ENCODE measurements around the gene ATG2A. TPM values are rescaled to one million over a fixed set of nuclear protein-coding genes. Genes with fewer than 3 reads are reported as not detected.

Gene ATG2A
- total and polyA plus RNA-seq, 9 of the 15 experiments (the other 6 are each of a cell fraction or from before 2014, with no cell fraction given), result 0.25 to 45.9 (median 5.2) TPM

DNA sequence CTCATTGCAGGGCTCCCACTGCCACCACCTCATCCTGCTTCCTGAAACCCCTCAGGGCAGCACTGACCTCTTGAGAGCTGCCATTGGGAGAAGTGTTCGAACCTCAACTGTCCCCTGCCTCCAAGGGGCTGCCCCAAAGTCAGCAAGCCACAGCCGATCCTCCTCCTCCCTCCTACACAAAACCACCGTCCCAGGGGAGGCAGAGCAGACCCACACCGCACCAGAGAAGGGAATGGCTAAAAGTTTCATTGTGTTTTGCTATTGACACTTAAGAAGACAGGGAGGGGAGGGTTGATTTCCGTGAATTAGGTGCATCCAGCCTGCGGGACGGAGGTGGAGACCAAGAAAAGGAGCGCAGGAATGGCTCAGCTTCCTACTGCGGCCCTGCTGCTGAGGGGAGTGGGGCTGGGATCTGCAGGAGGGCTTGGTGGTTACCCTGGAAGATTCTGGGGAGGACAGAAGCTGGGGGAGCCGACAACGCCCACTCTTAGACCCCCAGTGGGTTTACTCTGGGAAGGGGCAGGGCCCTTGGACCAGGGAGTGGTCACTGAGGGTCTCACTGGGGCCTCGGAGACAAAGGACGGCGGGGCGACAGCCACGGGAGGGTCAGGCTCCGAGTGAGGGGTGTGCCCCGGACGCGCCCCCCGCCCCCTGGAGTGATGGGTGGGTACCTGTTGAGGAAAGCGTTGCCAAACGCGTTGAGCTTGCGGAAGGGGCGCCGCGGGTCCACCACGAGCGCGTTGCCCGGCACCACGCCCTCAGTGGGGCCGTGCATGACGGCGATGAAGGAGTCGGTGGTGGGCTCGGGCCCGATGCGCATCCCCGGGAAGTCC lies 39.4 kb downstream of the ATG2A start (continued):
- TF ChIP-seq, protein P1, sequence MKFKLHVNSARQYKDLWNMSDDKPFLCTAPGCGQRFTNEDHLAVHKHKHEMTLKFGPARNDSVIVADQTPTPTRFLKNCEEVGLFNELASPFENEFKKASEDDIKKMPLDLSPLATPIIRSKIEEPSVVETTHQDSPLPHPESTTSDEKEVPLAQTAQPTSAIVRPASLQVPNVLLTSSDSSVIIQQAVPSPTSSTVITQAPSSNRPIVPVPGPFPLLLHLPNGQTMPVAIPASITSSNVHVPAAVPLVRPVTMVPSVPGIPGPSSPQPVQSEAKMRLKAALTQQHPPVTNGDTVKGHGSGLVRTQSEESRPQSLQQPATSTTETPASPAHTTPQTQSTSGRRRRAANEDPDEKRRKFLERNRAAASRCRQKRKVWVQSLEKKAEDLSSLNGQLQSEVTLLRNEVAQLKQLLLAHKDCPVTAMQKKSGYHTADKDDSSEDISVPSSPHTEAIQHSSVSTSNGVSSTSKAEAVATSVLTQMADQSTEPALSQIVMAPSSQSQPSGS (CRISPR knock-in tag; IDR thresholded peaks at IDR 0.05), result peak; percentile 31; the same call in 1 of the 2 replicates
- TF ChIP-seq FOXA3 (CRISPR knock-in tag; conservative IDR thresholded peaks at IDR 0.05 in 1 of 2, IDR thresholded peaks at IDR 0.05 in 1 of 2), result peak in 1 of 2 experiments; percentile 6; a peak in 1 of 4 replicates
- TF ChIP-seq NR1H2 (CRISPR knock-in tag; IDR thresholded peaks at IDR 0.05), result peak; percentile 86; the same call in 1 of the 2 replicates
- no peak for TF ChIP-seq KDM1A (IDR thresholded peaks at IDR 0.05)
- TF ChIP-seq SAP30 (IDR thresholded peaks at IDR 0.05; ENCODE audit: borderline replicate concordance, insufficient read depth, low read depth, low read length, poor library complexity, severe bottlenecking), result peak; percentile 90
- peak; percentile 32; the same call in 1 of the 2 replicates for TF ChIP-seq ELF2 (CRISPR knock-in tag; IDR thresholded peaks at IDR 0.05)
- TF ChIP-seq GABPB1 (CRISPR knock-in tag; IDR thresholded peaks at IDR 0.05), result no peak
- no peak for TF ChIP-seq MECOM (CRISPR knock-in tag; IDR thresholded peaks at IDR 0.05)
- peak; percentile 87 for TF ChIP-seq ZNF263 (CRISPR knock-in tag; IDR thresholded peaks at IDR 0.05; ENCODE audit: borderline replicate concordance)
- TF ChIP-seq, protein P2, sequence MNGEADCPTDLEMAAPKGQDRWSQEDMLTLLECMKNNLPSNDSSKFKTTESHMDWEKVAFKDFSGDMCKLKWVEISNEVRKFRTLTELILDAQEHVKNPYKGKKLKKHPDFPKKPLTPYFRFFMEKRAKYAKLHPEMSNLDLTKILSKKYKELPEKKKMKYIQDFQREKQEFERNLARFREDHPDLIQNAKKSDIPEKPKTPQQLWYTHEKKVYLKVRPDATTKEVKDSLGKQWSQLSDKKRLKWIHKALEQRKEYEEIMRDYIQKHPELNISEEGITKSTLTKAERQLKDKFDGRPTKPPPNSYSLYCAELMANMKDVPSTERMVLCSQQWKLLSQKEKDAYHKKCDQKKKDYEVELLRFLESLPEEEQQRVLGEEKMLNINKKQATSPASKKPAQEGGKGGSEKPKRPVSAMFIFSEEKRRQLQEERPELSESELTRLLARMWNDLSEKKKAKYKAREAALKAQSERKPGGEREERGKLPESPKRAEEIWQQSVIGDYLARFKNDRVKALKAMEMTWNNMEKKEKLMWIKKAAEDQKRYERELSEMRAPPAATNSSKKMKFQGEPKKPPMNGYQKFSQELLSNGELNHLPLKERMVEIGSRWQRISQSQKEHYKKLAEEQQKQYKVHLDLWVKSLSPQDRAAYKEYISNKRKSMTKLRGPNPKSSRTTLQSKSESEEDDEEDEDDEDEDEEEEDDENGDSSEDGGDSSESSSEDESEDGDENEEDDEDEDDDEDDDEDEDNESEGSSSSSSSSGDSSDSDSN (IDR thresholded peaks at IDR 0.05; ENCODE audit: borderline replicate concordance in 1 of 2, low read depth in 2 of 2, low read length in 2 of 2), result peak in 1 of 2 experiments; percentile 28; a peak in 1 of 4 replicates
- peak; percentile 68; the same call in 1 of the 2 replicates for TF ChIP-seq ZNF12 (CRISPR knock-in tag; IDR thresholded peaks at IDR 0.05)
- no peak for TF ChIP-seq MLLT1 (IDR thresholded peaks at IDR 0.05)
- peak; percentile 75; the same call in 1 of the 2 replicates for TF ChIP-seq CBFB (CRISPR knock-in tag; IDR thresholded peaks at IDR 0.05)
- no peak for TF ChIP-seq BHLHE40 (IDR thresholded peaks at IDR 0.05; ENCODE audit: low read length)
- TF ChIP-seq FOXM1 (IDR thresholded peaks at IDR 0.05; ENCODE audit: low read depth), result no peak
- 0 out of 2 replicates have a peak, but pooled peaks have one; percentile 43 for TF ChIP-seq FOXM1 (CRISPR knock-in tag; IDR thresholded peaks at IDR 0.05; ENCODE audit: low read depth)

Measured in K562 (cell line).